ENCODE results near the gene EVX2. TPM values are rescaled to one million over a fixed set of nuclear protein-coding genes. Genes with fewer than 3 reads are reported as not detected.

Gene EVX2
- total RNA-seq, 2 donors from 2014 or later: not detected

GRCh38 chr2:176066645-176067588, 16.8 kb downstream of the EVX2 start:
- Mint-ChIP-seq H3K4me1 (no peaks in the 10 kb centered on the region), H3K27me3 (peaks cover 73% of the 10 kb centered on the region), H3K36me3 (ENCODE audit: low read depth) (no peaks in the 10 kb centered on the region), H3K27ac (no peak overlapping the region), H3K4me3 (no peak overlapping the region), H3K9me3 (no peaks in the 10 kb centered on the region)
- ATAC-seq (replicated peaks): no peak

- Mint-ChIP-seq H3K36me3 (ENCODE audit: low read depth) (no peaks in the 10 kb centered on the region), H3K9me3 (no peaks in the 10 kb centered on the region), H3K4me3 (no peak overlapping the region), H3K4me1 (no peaks in the 10 kb centered on the region), H3K27me3 (peaks cover 64% of the 10 kb centered on the region), H3K27ac (no peak overlapping the region)
- peak; percentile 52 for ATAC-seq (replicated peaks)
Measured at GRCh38 chr2:176063958-176064357, 19.8 kb downstream of the EVX2 start.

- H3K4me3 Mint-ChIP-seq: no peak overlapping the region
- no peak overlapping the region for H3K27ac Mint-ChIP-seq
- H3K36me3 Mint-ChIP-seq (ENCODE audit: low read depth): no peaks in the 10 kb centered on the region
- no peaks in the 10 kb centered on the region for H3K4me1 Mint-ChIP-seq
- H3K27me3 Mint-ChIP-seq: peaks cover 55% of the 10 kb centered on the region
- no peaks in the 10 kb centered on the region for H3K9me3 Mint-ChIP-seq
- ATAC-seq (replicated peaks): no peak
Measured at GRCh38 chr2:176056406-176056805, 27.4 kb downstream of the EVX2 start.

GRCh38 chr2:176039375-176039774, 44.4 kb downstream of the EVX2 start:
- Mint-ChIP-seq H3K36me3 (ENCODE audit: low read depth) (no peaks in the 10 kb centered on the region), H3K9me3 (peaks cover 3% of the 10 kb centered on the region), H3K27me3 (peaks cover 33% of the 10 kb centered on the region), H3K4me3 (no peak overlapping the region), H3K27ac (no peak overlapping the region), H3K4me1 (no peaks in the 10 kb centered on the region)
- no peak for ATAC-seq (replicated peaks)

GRCh38 chr2:176038694-176039093, 45.1 kb downstream of the EVX2 start:
- Mint-ChIP-seq H3K4me3 (no peak overlapping the region), H3K9me3 (peaks cover 3% of the 10 kb centered on the region), H3K36me3 (ENCODE audit: low read depth) (no peaks in the 10 kb centered on the region), H3K27ac (no peak overlapping the region), H3K27me3 (peaks cover 33% of the 10 kb centered on the region), H3K4me1 (no peaks in the 10 kb centered on the region)
- ATAC-seq (replicated peaks): no peak

- Mint-ChIP-seq H3K4me3 (no peak overlapping the region), H3K36me3 (ENCODE audit: low read depth) (no peaks in the 10 kb centered on the region), H3K27ac (no peak overlapping the region), H3K9me3 (no peaks in the 10 kb centered on the region), H3K27me3 (peaks cover 25% of the 10 kb centered on the region), H3K4me1 (no peaks in the 10 kb centered on the region)
- ATAC-seq (replicated peaks): no peak
Measured at GRCh38 chr2:176035013-176035691, 48.6 kb downstream of the EVX2 start.

- H3K27me3 Mint-ChIP-seq: peaks cover 22% of the 10 kb centered on the region
- no peaks in the 10 kb centered on the region for H3K9me3 Mint-ChIP-seq
- no peak overlapping the region for H3K4me3 Mint-ChIP-seq
- H3K27ac Mint-ChIP-seq: no peak overlapping the region
- no peaks in the 10 kb centered on the region for H3K4me1 Mint-ChIP-seq
- no peak for ATAC-seq (replicated peaks)
- no peaks in the 10 kb centered on the region for H3K36me3 Mint-ChIP-seq (ENCODE audit: low read depth)
Measured at GRCh38 chr2:176027806-176028205, 56.0 kb downstream of the EVX2 start.

Other genes starting within 250 kb of the EVX2 start
- gene LNPK, start 81.7 kb downstream of the EVX2 start, total RNA-seq: 10 to 100 TPM; 30.1 to 35.2 TPM
- not detected for gene HOXD13, start 8.8 kb upstream of the EVX2 start, total RNA-seq
- not detected for gene HOXD12, start 15.8 kb upstream of the EVX2 start, total RNA-seq
- gene HOXD11, start 23.3 kb upstream of the EVX2 start, total RNA-seq: not detected
- gene HOXD10, start 32.8 kb upstream of the EVX2 start, total RNA-seq: not detected
- gene HOXD9, start 38.8 kb upstream of the EVX2 start, total RNA-seq: not detected
- gene HOXD8, start 45.7 kb upstream of the EVX2 start, total RNA-seq: not detected
- gene HOXD4, start 67.6 kb upstream of the EVX2 start, total RNA-seq: not detected
- not detected for gene HOXD3, start 73.3 kb upstream of the EVX2 start, total RNA-seq
- not detected for gene HOXD1, start 104.7 kb upstream of the EVX2 start, total RNA-seq
- 10 to 100 TPM; 21.4 to 22.0 TPM for gene MTX2, start 185.5 kb upstream of the EVX2 start, total RNA-seq